GM12872 (cell line): ENCODE data around the gene PABPC1L.

ENCODE experiments used
- TF ChIP-seq, protein P1 (sequence below): IDR thresholded peaks from 3 replicates; pipeline ENCODE4 v1.5.1; 2011; ENCODE audit warnings: low read depth, mild to moderate bottlenecking, low read length, moderate library complexity; ENCODE audit not compliant: insufficient read depth

PABPC1L gene

DNA sequence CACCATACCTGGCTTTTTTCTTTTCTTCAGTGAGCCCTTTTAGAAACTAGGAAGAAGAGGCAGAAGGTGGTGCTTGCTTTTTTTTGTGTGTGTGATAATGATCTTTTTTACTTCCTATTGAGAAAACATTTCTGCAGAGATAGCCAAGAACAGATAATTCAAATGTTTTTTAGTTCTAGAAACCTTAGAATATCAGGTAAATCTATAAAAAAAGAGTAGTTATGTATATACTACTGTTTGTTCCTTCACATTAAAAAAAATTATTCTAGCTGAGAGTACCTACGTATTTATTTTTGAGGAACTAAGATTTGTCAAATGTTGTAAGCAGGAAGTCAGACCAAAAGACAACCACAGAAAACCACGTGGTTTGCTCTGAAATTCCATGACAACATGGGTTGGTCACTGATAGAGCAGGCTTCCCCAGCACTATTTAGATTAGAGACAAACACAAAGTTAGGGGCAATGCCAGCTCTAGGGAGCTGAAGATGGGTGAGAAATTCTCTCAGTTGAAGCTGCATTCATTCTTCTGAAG is 69.3 kb downstream of the PABPC1L start:
- TF ChIP-seq, protein P1, sequence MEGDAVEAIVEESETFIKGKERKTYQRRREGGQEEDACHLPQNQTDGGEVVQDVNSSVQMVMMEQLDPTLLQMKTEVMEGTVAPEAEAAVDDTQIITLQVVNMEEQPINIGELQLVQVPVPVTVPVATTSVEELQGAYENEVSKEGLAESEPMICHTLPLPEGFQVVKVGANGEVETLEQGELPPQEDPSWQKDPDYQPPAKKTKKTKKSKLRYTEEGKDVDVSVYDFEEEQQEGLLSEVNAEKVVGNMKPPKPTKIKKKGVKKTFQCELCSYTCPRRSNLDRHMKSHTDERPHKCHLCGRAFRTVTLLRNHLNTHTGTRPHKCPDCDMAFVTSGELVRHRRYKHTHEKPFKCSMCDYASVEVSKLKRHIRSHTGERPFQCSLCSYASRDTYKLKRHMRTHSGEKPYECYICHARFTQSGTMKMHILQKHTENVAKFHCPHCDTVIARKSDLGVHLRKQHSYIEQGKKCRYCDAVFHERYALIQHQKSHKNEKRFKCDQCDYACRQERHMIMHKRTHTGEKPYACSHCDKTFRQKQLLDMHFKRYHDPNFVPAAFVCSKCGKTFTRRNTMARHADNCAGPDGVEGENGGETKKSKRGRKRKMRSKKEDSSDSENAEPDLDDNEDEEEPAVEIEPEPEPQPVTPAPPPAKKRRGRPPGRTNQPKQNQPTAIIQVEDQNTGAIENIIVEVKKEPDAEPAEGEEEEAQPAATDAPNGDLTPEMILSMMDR: no peak

GRCh38 chr20:44981736-44982406 is 72.0 kb downstream of the PABPC1L start:
- TF ChIP-seq, protein P1: no peak

DNA sequence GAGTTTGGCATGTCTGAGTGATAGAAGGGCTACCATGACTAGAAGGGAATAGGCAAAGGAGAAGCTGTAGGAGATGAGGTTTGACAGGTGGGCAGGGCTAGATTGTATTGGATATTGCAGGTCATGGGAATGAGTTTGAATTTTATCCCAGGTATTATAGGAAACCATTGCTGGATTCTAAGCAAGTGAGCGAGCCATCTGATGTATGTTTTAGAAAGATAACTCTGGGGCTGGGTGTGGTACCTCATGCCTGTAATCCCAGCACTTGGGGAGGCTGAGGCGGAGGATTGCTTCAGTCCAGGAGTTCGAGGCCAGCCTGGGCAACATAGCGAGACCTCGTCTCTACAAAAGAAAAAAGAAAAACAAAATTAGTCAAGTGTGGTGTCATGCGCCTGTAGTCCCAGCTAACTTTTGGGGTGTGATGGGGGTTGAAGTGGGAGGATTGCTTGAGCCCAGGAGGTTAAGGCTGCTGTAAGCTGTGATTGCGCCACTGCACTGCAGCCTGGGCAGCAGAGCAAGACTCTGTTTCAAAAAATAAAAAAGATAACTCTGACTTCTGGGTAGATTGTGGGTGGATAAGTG is 73.3 kb downstream of the PABPC1L start:
- TF ChIP-seq, protein P1: no peak

DNA sequence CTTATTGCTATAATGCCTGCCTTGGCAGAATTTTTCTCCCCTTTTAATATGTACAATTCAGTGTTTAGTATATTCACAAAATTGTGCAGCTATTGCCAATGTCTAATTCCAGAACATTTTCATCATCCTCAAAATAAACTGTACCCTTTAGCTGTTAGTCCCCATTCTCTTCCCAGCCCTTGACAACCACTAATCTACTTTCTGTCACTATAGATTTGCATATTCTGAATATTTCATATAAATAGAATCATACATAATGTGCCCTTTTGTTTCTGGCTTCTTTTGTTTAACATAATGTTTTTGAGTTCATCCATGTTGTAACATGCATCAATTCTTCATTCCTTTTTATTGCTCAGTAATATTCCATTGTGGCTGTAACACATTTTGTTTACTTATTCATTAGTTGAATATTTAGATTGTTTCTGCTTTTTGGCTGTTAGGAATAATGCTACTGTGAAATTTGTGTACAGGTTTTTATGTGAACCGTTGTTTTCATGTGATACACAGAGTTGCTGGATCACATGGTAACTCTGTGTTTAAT is 78.8 kb downstream of the PABPC1L start:
- TF ChIP-seq, protein P1: no peak
